Stimulated activated CD4-positive, alpha-beta T cell treated with anti-CD3 and anti-CD28 coated beads, TNF-alpha, amount 100 ng/mL, for 4 hours (primary cell): ENCODE data around the gene KRTAP3-2.

Source experiments
- DNase-seq, 3 experiments: peaks; one replicate each; pipeline ENCODE4 v3.0.0-alpha.2; 2020; ENCODE audit warnings: low read depth in 3 of 3

Gene KRTAP3-2

GRCh38 chr17:41010441-41010840, 10.7 kb upstream of the KRTAP3-2 start:
- DNase-seq, result no peak

GRCh38 chr17:41009936-41010335, 10.2 kb upstream of the KRTAP3-2 start:
- DNase-seq, result no peak

- no peak for DNase-seq
These were observed 9.6 kb upstream of the KRTAP3-2 start for GRCh38 chr17:41009301-41009760.

GRCh38 chr17:41008811-41009210, 9.1 kb upstream of the KRTAP3-2 start, which contains the start of gene KRTAP3-1:
Gene KRTAP3-1, minus strand, starts transcription at chr17:41009128. Its CDS starts 54 bp downstream, at chr17:41009074.
- DNase-seq, result no peak

- no peak for DNase-seq
These were observed 4.7 kb upstream of the KRTAP3-2 start for GRCh38 chr17:41004397-41004796.

- DNase-seq, result no peak
These were observed 4.2 kb upstream of the KRTAP3-2 start for GRCh38 chr17:41003926-41004325.

DNA sequence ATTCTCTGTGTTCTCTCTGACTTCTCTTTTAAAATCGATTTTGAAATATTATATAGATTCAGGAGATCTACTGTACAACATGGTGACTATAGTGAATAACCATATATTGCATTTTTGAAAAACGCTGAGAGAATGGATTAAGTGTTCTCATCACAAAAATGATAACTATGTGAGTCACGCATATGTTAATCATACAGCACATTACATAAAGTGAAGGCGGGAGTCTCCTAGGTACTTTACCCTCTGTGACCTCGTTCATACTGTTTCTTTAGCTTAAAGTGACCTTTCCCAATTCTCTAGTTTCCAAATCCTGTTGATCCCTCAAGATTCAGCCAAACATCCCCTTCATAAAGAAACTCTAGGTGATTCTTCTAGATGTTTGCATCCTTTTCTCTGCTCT, 3.1 kb upstream of the KRTAP3-2 start:
- DNase-seq, result no peak

- DNase-seq, result no peak
These were observed 2.1 kb upstream of the KRTAP3-2 start for GRCh38 chr17:41001795-41002194.

DNA sequence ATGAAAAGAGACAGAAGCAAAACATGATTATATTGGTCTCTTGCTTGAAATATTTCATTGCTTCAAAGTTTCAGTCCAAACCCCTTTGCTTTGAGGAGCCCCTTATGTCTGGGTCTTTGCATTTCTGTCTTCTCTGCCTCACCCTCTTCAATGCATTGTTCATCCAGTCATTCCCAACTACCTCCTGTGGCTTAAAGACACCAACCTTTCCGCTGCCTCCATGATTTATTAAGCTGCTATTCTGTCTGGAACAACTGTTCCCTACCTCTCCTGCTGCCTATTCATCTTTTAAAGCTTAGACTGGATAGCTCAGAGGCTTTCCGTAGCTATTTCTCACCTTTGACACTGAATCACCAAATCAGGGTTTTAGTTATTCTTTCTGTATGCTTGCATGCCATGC, 2.3 kb downstream of the KRTAP3-2 start:
- DNase-seq, result no peak

DNA sequence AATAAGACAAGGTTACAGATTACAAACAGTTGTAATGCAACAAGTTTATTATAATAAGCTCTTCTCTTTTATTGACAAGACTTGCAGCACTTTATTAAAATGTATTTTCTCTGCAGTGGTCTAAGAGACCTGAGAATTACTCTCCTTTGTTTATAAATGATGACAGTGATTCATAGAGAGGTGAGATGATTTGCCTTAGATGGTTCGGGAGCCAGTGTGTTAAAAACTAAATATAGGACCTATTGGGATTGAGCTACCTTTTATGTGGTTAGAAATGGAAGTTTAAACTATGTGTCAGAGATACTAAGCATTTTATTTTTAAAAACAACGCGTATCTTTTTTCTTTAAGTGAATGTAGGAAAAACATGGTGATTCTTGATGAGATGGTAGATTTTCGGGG, 2.9 kb downstream of the KRTAP3-2 start:
- DNase-seq, result no peak

- DNase-seq, result no peak
These were observed 4.6 kb downstream of the KRTAP3-2 start for GRCh38 chr17:40995116-40995515.

- DNase-seq, result no peak
These were observed 5.9 kb downstream of the KRTAP3-2 start, which contains the start of gene KRTAP3-3 for GRCh38 chr17:40993839-40994238. Gene KRTAP3-3, minus strand, starts transcription at chr17:40994164. Its CDS starts 67 bp downstream, at chr17:40994097.

GRCh38 chr17:40993084-40993483, 6.6 kb downstream of the KRTAP3-2 start:
- no peak for DNase-seq

- no peak for DNase-seq
These were observed 7.0 kb downstream of the KRTAP3-2 start for GRCh38 chr17:40992666-40993065.

GRCh38 chr17:40986920-40987319, 12.8 kb downstream of the KRTAP3-2 start:
- DNase-seq, result no peak

DNA sequence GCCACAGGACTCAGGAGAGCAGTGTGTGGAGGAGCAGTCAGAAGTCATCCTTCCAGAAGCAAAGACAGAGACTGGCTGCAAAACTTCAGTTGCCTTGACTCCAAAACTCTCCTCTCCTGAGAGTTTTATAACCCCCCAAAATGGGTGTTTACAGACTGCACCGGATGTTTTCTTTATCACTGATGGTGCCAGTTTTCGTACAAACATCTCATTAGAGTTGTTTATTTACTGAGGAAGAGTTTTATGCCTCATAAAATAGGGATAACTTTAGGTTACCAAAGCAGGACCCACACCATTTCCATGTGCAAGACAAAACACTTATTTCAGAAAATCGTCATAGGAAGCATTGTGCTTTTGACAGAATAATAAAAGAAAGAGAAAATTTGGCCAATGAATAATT, 15.5 kb downstream of the KRTAP3-2 start, which contains the start of gene KRT40:
Gene KRT40 (minus strand): TSS at position 101 of the 400 bp plus-strand sequence. CDS start 53 bp downstream, at position 48.
- DNase-seq, result no peak

- DNase-seq, result no peak
These were observed 18.6 kb downstream of the KRTAP3-2 start for GRCh38 chr17:40981115-40981514.

DNA sequence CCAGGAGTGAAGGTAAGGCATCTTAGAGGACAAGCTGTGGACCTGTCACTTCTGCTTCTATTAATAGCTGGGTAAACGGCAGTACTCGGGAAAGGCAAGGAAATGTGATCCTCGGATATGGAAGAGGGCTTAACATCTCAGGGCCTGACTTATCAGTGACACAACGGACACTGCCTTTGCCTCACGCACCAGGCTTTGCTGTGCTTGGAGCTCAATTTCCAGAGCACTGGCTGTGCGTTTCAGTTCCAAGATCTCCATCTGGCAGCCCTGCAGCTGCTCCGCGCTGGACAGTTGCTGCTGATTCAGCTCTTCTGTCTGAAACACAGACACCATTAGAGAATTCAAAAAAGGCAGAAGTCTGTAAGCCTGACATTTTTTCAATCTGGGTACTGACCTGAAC, 19.1 kb downstream of the KRTAP3-2 start:
- DNase-seq, result no peak

- no peak for DNase-seq
These were observed 19.6 kb downstream of the KRTAP3-2 start for GRCh38 chr17:40980117-40980516.

DNA sequence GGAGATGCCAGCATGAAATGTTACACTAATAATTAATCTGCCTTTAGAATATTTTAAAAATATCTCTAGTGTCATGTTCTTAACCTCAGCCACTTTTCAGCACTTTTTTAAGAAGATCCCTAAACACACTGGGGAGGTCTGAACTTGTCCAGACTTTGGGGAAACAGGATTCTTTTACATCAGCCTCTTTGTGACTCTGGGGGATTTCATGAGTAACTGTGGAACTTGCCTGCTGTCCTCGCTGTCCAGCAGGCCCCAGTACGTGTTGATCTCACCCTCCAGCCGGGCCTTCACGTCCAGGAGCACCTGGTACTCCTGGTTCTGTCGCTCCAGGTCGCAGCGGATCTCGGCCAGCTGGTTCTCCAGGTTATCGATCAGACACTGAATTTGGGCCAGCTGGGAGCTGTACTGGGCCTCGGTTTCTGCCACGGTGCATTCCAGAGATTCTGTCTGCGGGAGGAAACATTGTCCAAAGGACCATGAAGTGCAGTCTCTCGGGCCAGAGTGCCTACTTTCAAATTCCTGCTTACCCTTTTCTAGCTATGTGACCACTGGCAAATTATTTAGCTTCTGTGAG, 21.0 kb downstream of the KRTAP3-2 start:
- DNase-seq, result no peak

DNA sequence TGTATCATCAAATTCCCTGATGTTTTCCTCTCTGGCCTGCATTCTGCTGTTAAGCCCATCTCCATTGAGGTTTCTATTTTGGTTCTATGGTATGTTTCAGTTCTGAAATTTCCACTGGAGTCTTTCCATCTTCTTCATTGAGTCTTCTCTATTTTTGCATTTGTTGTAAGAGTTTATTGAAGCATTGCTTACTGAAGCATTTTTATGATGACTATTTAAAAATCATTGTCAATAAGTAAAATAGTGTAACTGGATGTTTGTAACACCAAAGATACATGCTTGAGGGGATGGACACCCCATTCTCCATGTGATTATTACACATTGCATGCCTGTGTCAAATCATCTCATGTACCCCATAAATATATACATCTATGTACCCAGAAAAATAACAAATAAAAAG, 24.2 kb downstream of the KRTAP3-2 start:
- no peak for DNase-seq

DNA sequence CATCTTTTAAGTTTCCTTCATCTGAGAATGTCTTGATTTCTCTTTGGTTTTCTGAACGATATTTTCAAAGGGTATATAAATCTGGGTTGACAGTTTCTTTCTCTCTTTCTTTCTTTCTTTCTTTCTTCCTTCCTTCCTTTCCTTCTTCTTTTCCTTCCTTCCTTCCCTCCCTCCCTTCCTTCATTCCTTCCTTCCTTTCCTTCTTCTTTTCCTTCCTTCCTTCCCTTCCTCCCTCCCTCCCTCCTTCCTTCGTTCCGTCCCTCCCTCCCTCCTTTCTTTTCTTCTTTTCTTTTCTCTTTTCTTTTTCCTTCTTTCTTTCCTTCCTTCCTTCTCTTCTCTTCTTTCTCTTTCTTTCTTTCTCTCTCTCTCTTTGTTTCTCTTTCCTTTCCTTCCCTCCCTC, 25.3 kb downstream of the KRTAP3-2 start:
- DNase-seq, result no peak

GRCh38 chr17:40967582-40967981, 32.1 kb downstream of the KRTAP3-2 start:
- no peak for DNase-seq

DNA sequence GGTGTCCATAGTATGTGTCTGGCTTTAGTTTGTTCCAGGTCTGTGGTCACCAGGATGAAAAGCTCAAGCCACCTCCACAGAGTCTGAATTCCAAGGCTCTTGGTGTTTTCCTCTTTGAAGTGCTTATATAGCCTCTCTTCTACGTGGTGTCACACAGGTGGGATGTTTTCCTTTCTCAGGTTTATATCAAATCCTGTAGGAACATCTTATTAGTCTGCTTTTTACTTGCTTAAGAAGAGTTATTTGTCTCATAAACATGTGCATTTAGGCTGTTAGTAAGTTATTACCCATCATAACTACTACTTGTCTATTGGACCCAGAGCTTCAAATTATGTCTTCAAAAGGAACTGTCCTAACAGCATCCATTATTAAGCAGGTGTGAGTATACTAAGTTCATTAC, 32.9 kb downstream of the KRTAP3-2 start, which contains the start of gene KRT39:
Gene KRT39 (minus strand): TSS at position 101 of the 400 bp plus-strand sequence. CDS start 92 bp downstream, at position 9.
- DNase-seq, result no peak
